Stimulated activated CD4-positive, alpha-beta T cell treated with anti-CD3 and anti-CD28 coated beads, Interleukin-2, amount 100 ng/mL, for 4 hours (primary cell): ENCODE data around the gene PLIN1.

ENCODE experiments used
- DNase-seq: peaks from one replicate; pipeline ENCODE4 v3.0.0-alpha.2; 2020; ENCODE audit warnings: low read depth

The PLIN1 gene

GRCh38 chr15:89652666-89653065 is 26.5 kb downstream of the PLIN1 start:
- no peak for DNase-seq

GRCh38 chr15:89652131-89652530 is 27.0 kb downstream of the PLIN1 start:
- DNase-seq: no peak

- DNase-seq: no peak
Observed at GRCh38 chr15:89649716-89650115, 29.5 kb downstream of the PLIN1 start.

GRCh38 chr15:89649013-89649625 is 30.0 kb downstream of the PLIN1 start:
- DNase-seq: no peak

GRCh38 chr15:89648106-89649012 is 30.8 kb downstream of the PLIN1 start:
- DNase-seq: no peak

- DNase-seq: peak; percentile 13
Observed at GRCh38 chr15:89647191-89647851, 31.8 kb downstream of the PLIN1 start.

GRCh38 chr15:89646416-89647141 is 32.6 kb downstream of the PLIN1 start:
- DNase-seq: no peak

GRCh38 chr15:89645680-89646079 is 33.5 kb downstream of the PLIN1 start:
- DNase-seq: no peak

- no peak for DNase-seq
Observed at GRCh38 chr15:89642106-89642505, 37.1 kb downstream of the PLIN1 start.

GRCh38 chr15:89641053-89641452 is 38.1 kb downstream of the PLIN1 start:
- DNase-seq: no peak

GRCh38 chr15:89640245-89640644 is 38.9 kb downstream of the PLIN1 start:
- DNase-seq: no peak

GRCh38 chr15:89633585-89633984 is 45.6 kb downstream of the PLIN1 start:
- no peak for DNase-seq

GRCh38 chr15:89632563-89633430 is 46.4 kb downstream of the PLIN1 start:
- DNase-seq: no peak

- DNase-seq: no peak
Observed at GRCh38 chr15:89631902-89632264, 47.3 kb downstream of the PLIN1 start.

- no peak for DNase-seq
Observed at GRCh38 chr15:89630974-89631901, 47.9 kb downstream of the PLIN1 start.

GRCh38 chr15:89630260-89630659 is 48.9 kb downstream of the PLIN1 start:
- no peak for DNase-seq

- DNase-seq: no peak
Observed at GRCh38 chr15:89629829-89630228, 49.3 kb downstream of the PLIN1 start.

GRCh38 chr15:89628806-89629715 is 50.1 kb downstream of the PLIN1 start:
- no peak for DNase-seq

GRCh38 chr15:89628301-89628700 is 50.9 kb downstream of the PLIN1 start:
- DNase-seq: no peak
